Colonic mucosa (tissue), 4 donors: Measurements from ENCODE around the gene SFI1. TPM values are rescaled to one million over a fixed set of nuclear protein-coding genes. Genes with fewer than 3 reads are reported as not detected.
"Not testable (repeated sequence)": the region's sequence is repeated elsewhere in the genome, so short reads cannot be mapped to it uniquely, and the experiment has no call there.

Experiments
- DNase-seq: peaks from one replicate; pipeline ENCODE4 v3.0.0-alpha.2; 2020
- H3K27ac ChIP-seq: fragments of 200-600 bp; one replicate; pipeline ENCODE4 v1.8.0; 2021
- H3K27me3 ChIP-seq: fragments of 200-600 bp; one replicate; pipeline ENCODE4 v1.8.0; 2021
- H3K36me3 ChIP-seq: fragments of 200-600 bp; one replicate; pipeline ENCODE4 v1.8.0; 2021
- H3K4me1 ChIP-seq: fragments of 200-600 bp; one replicate; pipeline ENCODE4 v1.8.0; 2021; ENCODE audit warnings: mild to moderate bottlenecking
- H3K4me3 ChIP-seq: fragments of 200-600 bp; one replicate; pipeline ENCODE4 v1.8.0; 2021
- H3K9ac ChIP-seq, 2 donors: one replicate each; pipeline ENCODE4 v1.7.0; 2013; ENCODE audit warnings: control low read depth in 2 of 2, low read depth in 2 of 2, low read length in 2 of 2
- H3K9me3 ChIP-seq: fragments of 200-600 bp; one replicate; pipeline ENCODE4 v1.8.0; 2021
- CTCF ChIP-seq: fragments of 200-600 bp; IDR thresholded peaks from one replicate; pipeline ENCODE4 v1.8.0; 2022; ENCODE audit warnings: antibody characterized with exemption, mild to moderate bottlenecking
- intact Hi-C: fragments of 100-400 bp; cut with DNase I; formaldehyde crosslinking; loops from one replicate; pipeline ENCODE4 v1.14.1; 2022
- total RNA-seq, 2 donors: library from RNA; stranded (reverse); fragmentation: NEBNext Ultra II Directional in 1 of 2; extraction: Animal tissue kit (Norgen Biotek cat#: 25700) in 1 of 2; gene quantifications; one replicate each; pipeline ENCODE4 v1.2.1, GENCODE V29; 2021
- donor health status: healthy.
- donor health status: DM: no; HTN: no; CAD: no.
- donor health status: DM: no; HTN: no; CAD: no.

The SFI1 gene
- total RNA-seq, 2 donors from 2014 or later: 24.1 to 47.8 TPM

- Histone ChIP-seq H3K4me1 (no peaks in the 10 kb centered on the region), H3K27me3 (no peaks in the 10 kb centered on the region), H3K4me3 (no peak overlapping the region), H3K9me3 (no peaks in the 10 kb centered on the region), H3K9ac (no peak overlapping the region), H3K27ac (no peak overlapping the region), H3K36me3 (no peaks in the 10 kb centered on the region)
- intact Hi-C loops: no loop called here
- TF ChIP-seq CTCF: no peak
- no peak for DNase-seq
Observed at GRCh38 chr22:31540966-31541365, 44.6 kb downstream of the SFI1 start.

GRCh38 chr22:31544481-31545480 lies 48.4 kb downstream of the SFI1 start:
- H3K4me1 ChIP-seq: no peaks in the 10 kb centered on the region
- no peaks in the 10 kb centered on the region for H3K36me3 ChIP-seq
- TF ChIP-seq CTCF: no peak
- no peak for DNase-seq
- no peak overlapping the region for H3K27ac ChIP-seq
- no peak overlapping the region for H3K9ac ChIP-seq
- H3K27me3 ChIP-seq: no peaks in the 10 kb centered on the region
- no peak overlapping the region for H3K4me3 ChIP-seq
- no peaks in the 10 kb centered on the region for H3K9me3 ChIP-seq
- intact Hi-C loops: no loop called here

GRCh38 chr22:31550871-31551370 lies 54.6 kb downstream of the SFI1 start:
- no peak overlapping the region for H3K9ac ChIP-seq
- DNase-seq: no peak
- no peak for TF ChIP-seq CTCF
- H3K27me3 ChIP-seq: no peaks in the 10 kb centered on the region
- no peak overlapping the region for H3K27ac ChIP-seq
- no peaks in the 10 kb centered on the region for H3K4me1 ChIP-seq
- no peaks in the 10 kb centered on the region for H3K36me3 ChIP-seq
- intact Hi-C loops: no loop called here
- H3K4me3 ChIP-seq: no peak overlapping the region
- no peaks in the 10 kb centered on the region for H3K9me3 ChIP-seq

GRCh38 chr22:31556627-31557203 lies 60.4 kb downstream of the SFI1 start:
- Histone ChIP-seq H3K9me3 (no peaks in the 10 kb centered on the region), H3K9ac (no peak overlapping the region), H3K36me3 (no peaks in the 10 kb centered on the region), H3K27ac (no peak overlapping the region), H3K4me3 (no peak overlapping the region), H3K4me1 (no peaks in the 10 kb centered on the region), H3K27me3 (no peaks in the 10 kb centered on the region)
- intact Hi-C loops: no loop called here
- TF ChIP-seq CTCF: peak; percentile 41
- no peak for DNase-seq

GRCh38 chr22:31558546-31558945 lies 62.2 kb downstream of the SFI1 start:
- H3K4me3 ChIP-seq, H3K36me3 ChIP-seq, H3K27me3 ChIP-seq, intact Hi-C loops, H3K4me1 ChIP-seq, H3K9me3 ChIP-seq, H3K27ac ChIP-seq, H3K9ac ChIP-seq, DNase-seq: not testable (repeated sequence)
